Measurements from ENCODE around the gene EXOC3L4.

EXOC3L4 gene

DNA sequence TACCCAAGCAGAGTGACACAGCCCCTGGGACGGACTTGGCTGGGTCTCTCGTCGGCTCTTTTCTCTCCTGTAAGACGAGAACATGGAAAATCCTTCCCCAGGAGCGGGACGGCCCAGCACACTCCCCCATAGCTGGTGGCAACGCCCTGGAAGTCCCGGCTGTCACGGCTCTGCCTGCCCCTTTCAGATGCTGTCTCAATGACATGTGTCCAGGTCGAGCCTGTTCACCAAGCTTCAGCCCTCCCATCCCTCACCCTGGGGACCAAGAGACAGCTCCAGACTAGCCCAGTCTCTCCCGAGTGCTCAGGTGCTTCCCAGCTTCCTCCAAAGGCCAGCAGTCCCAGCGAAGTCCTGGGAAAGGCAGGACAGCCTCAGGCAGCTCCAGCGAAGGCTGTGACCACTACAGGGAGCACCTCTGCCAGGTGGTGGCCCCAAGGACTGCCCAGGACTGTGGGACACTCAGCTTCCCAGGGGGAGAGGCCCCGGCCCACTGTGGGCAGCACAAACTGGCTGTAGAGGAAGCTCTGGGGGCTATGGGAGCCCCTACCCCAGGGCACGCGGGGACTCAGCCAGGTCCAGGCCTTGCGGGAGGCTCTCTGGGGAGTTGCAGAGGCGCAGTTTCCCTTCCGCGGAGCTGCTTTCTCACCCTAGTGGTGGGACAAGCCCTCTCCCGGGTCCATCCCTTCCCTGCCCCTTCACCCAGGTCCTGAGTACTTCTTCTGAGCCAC is 62.3 kb downstream of the EXOC3L4 start:
- no peak for DNase-seq

DNA sequence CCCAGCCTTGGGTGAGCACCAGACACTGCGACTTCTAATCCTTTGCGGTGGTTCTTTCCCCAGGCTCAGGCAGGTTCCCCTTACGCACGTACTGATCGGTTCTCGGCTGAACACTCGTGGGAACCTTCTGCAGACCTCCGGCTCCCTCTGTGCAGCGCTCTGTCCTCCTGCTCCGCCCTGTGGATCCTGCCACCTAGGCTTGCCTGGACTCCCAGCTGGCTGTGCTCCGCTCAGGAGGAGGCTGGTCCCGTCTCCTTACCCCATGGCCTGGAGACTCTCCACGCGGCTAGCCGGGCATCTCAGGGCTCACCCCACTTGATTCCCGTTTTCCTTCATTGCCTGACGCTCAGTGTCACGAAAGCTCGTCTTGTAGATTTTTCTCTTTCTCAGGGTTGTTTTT is 63.4 kb downstream of the EXOC3L4 start:
- DNase-seq, result no peak

DNA sequence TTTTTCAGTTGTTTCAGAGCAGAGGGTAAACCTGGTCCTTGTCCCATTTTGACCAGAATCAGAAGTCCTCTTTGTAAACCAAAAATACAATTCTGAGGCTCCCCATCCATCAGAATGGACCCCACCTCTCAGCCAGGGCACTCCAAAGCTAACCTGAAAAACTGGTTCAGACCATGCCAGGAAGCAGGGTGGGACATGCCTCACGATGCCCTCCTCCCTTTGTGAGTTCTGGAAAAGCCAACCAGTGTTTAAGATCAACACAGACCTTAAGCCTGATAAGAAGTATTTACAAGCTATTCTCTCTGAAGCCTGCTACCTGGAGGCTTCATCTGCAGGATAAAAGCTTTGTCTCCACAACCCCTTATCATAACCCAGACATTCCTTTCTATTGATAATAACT is 64.2 kb downstream of the EXOC3L4 start:
- no peak for DNase-seq
